ENCODE data around the gene PCDH11X. TPM values are rescaled to one million over a fixed set of nuclear protein-coding genes. Genes with fewer than 3 reads are reported as not detected.
"Not testable (repeated sequence)": the region's sequence is repeated elsewhere in the genome, so short reads cannot be mapped to it uniquely, and the experiment has no call there.

The PCDH11X gene, protein sequence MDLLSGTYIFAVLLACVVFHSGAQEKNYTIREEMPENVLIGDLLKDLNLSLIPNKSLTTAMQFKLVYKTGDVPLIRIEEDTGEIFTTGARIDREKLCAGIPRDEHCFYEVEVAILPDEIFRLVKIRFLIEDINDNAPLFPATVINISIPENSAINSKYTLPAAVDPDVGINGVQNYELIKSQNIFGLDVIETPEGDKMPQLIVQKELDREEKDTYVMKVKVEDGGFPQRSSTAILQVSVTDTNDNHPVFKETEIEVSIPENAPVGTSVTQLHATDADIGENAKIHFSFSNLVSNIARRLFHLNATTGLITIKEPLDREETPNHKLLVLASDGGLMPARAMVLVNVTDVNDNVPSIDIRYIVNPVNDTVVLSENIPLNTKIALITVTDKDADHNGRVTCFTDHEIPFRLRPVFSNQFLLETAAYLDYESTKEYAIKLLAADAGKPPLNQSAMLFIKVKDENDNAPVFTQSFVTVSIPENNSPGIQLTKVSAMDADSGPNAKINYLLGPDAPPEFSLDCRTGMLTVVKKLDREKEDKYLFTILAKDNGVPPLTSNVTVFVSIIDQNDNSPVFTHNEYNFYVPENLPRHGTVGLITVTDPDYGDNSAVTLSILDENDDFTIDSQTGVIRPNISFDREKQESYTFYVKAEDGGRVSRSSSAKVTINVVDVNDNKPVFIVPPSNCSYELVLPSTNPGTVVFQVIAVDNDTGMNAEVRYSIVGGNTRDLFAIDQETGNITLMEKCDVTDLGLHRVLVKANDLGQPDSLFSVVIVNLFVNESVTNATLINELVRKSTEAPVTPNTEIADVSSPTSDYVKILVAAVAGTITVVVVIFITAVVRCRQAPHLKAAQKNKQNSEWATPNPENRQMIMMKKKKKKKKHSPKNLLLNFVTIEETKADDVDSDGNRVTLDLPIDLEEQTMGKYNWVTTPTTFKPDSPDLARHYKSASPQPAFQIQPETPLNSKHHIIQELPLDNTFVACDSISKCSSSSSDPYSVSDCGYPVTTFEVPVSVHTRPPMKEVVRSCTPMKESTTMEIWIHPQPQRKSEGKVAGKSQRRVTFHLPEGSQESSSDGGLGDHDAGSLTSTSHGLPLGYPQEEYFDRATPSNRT (N-terminal part only)
- total RNA-seq, result 9.8 to 13.5 TPM (median 12.5 TPM) in 3 replicates

DNA sequence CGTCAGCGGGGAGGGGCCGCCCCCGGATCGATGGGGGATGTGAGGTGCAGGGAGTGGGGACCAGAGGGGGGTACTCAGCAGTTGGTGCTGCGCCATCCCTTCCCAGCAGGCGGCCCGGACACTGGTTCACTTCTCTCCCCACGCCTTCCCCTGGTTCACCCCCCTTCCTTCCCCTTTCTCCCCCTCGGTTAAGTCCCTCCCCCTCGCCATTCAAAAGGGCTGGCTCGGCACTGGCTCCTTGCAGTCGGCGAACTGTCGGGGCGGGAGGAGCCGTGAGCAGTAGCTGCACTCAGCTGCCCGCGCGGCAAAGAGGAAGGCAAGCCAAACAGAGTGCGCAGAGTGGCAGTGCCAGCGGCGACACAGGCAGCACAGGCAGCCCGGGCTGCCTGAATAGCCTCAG, at the start of gene PCDH11X:
Gene PCDH11X, plus strand, starts transcription at position 241 of the 400 bp plus-strand sequence. CDS start 56,130 bp downstream, outside the sequence.
- H3K9me3 Mint-ChIP-seq, H3K36me3 Mint-ChIP-seq, H3K27ac Mint-ChIP-seq: not testable (repeated sequence)
- Mint-ChIP-seq H3K4me3 (peak within 1 kb of the TSS; percentile 80), H3K4me1 (peaks cover 16% of the 10 kb centered on the region), H3K27me3 (ENCODE audit: low read depth) (peaks cover 32% of the 10 kb centered on the region)
- DNase-seq (ENCODE audit: low spot score in 2 of 2, unreplicated experiment in 2 of 2), result peak; percentile 29 to 72

DNA sequence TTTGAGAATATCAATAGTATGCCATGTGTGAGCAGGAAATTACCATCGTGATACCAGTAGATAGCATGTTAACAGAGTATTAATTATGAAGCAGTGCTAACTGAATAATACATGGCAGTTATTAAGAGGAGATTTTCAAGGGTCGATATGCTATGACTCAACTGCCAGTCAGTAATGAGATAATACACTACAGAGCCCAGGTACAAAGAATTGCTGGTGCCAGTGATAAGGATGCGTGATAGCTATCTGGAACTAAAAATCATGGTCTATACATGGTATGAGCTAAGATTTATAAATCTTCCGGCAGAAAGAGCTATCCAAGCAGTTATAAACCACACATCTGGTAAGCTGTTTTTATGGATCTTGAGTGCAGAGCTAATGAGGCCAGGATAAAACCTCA, 31.7 kb upstream of the PCDH11X start:
- H3K36me3 Mint-ChIP-seq; H3K27me3 Mint-ChIP-seq (ENCODE audit: low read depth); H3K4me3 Mint-ChIP-seq; H3K4me1 Mint-ChIP-seq; H3K27ac Mint-ChIP-seq; DNase-seq (ENCODE audit: low spot score in 2 of 2, unreplicated experiment in 2 of 2); H3K9me3 Mint-ChIP-seq: not testable (repeated sequence)

DNA sequence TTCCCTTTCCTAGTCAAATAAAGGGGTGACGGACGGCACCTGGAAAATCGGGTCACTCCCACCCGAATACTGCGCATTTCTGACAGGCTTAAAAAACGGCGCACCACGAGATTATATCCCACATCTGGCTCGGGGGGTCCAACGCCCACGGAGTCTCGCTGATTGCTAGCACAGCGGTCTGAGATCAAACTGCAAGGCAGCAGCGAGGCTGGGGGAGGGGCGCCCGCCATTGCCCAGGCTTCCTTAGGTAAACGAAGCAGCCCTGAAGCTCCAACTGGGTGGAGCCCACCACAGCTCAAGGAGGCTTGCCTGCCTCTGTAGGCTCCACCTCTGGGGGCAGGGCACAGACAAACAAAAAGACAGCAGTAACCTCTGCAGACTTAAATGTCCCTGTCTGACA, 26.2 kb upstream of the PCDH11X start:
- not testable (repeated sequence) for H3K27me3 Mint-ChIP-seq (ENCODE audit: low read depth); H3K36me3 Mint-ChIP-seq; H3K4me3 Mint-ChIP-seq; H3K27ac Mint-ChIP-seq; H3K9me3 Mint-ChIP-seq; DNase-seq (ENCODE audit: low spot score in 2 of 2, unreplicated experiment in 2 of 2); H3K4me1 Mint-ChIP-seq

DNA sequence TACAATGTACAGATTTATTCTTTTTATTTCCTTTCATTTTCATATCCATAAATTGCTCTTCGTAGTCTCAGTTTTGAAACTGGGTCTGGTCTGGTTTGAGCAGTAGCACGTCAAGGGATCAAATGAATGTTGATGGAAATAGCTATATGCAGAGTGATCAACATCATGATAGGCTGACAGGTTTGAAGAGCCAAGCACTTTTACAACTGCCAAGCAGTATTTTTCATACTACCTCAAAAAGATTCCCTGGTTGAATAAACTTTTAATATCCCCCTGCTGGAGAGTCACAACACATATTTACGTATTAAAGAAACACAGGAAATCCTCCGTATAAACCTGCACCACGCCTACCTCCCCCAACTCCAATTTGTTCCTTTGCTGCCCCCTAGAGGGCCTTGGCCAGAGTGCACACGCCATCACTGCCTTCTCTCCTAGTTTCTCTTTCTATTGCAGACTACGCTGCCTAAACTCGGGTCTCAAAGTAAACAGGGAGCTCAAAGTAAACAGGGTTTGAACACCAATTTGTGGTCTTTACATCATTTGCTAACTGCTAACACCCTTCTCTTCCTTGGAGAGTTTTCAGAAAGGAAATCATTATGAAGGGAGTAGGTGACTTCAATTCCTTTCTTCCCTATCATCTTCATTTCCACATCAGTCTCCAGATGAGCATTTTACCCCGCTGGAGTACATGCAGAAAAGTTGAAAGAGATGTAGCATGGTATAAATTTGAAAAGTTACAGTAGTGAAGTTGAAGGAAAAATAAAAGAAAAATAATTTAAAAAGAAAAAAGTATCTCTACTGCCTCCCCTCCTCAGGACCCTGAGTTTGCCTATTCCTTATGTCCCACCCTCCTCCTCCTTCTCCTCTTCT, 8.3 kb upstream of the PCDH11X start:
- peak overlapping the region; percentile 58 for H3K4me3 Mint-ChIP-seq
- not testable (repeated sequence) for H3K36me3 Mint-ChIP-seq; H3K27ac Mint-ChIP-seq; H3K27me3 Mint-ChIP-seq (ENCODE audit: low read depth); H3K4me1 Mint-ChIP-seq; DNase-seq (ENCODE audit: low spot score in 2 of 2, unreplicated experiment in 2 of 2); H3K9me3 Mint-ChIP-seq
- TF ChIP-seq, protein P1, sequence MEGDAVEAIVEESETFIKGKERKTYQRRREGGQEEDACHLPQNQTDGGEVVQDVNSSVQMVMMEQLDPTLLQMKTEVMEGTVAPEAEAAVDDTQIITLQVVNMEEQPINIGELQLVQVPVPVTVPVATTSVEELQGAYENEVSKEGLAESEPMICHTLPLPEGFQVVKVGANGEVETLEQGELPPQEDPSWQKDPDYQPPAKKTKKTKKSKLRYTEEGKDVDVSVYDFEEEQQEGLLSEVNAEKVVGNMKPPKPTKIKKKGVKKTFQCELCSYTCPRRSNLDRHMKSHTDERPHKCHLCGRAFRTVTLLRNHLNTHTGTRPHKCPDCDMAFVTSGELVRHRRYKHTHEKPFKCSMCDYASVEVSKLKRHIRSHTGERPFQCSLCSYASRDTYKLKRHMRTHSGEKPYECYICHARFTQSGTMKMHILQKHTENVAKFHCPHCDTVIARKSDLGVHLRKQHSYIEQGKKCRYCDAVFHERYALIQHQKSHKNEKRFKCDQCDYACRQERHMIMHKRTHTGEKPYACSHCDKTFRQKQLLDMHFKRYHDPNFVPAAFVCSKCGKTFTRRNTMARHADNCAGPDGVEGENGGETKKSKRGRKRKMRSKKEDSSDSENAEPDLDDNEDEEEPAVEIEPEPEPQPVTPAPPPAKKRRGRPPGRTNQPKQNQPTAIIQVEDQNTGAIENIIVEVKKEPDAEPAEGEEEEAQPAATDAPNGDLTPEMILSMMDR (IDR thresholded peaks at IDR 0.05; ENCODE audit: unreplicated experiment), result peak; percentile 58

DNA sequence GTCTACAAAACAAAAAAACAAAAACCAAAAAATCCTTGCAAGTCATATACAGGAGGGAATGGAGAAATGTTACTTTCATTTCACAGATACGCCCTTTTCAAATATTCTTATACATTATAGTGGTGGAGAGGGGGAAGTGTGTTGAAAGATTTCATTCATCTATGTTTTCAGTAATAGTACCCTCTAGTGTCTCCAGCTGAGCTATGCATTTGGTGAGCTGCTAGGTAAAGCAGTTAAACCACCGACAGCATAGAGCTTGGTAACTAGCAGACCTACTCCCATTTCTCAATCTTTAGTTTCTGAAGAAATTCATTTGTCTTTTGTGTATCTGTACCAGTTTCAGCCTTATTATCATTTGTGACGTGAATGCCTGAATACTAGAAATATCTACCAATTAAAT, 5.2 kb upstream of the PCDH11X start:
- not testable (repeated sequence) for H3K4me1 Mint-ChIP-seq; H3K9me3 Mint-ChIP-seq; H3K27ac Mint-ChIP-seq; DNase-seq (ENCODE audit: low spot score in 2 of 2, unreplicated experiment in 2 of 2); H3K4me3 Mint-ChIP-seq; H3K36me3 Mint-ChIP-seq
- H3K27me3 Mint-ChIP-seq (ENCODE audit: low read depth), result peaks cover 17% of the 10 kb centered on the region

DNA sequence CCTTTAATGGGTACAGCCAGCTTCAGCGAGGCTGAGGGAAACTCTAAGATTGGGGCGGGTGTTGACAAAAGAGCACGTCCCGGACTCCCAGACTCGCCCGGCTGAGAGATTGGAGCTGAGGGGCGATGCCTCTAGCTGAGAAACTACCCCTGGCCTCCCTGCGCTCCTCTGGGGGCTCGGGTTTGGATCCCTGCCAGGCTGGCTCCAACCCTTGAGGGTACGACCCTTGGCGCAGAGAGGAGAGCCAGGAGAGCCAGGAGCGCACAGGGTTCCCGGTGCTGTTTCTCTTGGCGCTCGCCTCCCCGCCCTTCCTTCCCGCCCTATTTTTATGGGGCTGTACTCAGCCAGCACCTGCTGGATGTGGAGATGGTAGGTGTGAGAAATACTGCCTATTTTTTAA, 833 bp downstream of the PCDH11X start:
- DNase-seq (ENCODE audit: low spot score in 2 of 2, unreplicated experiment in 2 of 2), result peak in 1 of 2 experiments; percentile 37
- H3K27ac Mint-ChIP-seq, H3K9me3 Mint-ChIP-seq, H3K36me3 Mint-ChIP-seq: not testable (repeated sequence)
- Mint-ChIP-seq H3K27me3 (ENCODE audit: low read depth) (peaks cover 35% of the 10 kb centered on the region), H3K4me1 (peaks cover 16% of the 10 kb centered on the region), H3K4me3 (peak overlapping the region; percentile 80)

DNA sequence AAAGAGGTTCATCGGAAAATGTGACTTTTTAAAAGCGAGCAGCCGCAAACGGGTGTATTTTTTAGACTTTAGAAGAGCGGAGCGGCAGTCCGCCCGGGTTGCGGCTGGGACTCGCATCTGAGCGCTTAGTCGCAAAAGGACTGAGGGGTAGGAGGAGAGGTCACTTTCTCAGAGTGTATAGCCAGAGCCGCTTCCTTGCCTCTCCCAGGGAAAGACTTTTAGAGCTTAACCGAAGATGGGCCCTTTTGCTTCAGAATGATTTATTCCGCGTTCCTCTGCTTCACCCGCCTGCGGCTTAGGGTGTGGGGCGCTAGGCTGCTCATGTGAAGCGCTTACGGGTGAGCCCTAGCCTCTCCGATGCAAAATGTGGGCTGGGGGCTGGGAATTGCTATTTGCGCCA, 1.5 kb downstream of the PCDH11X start:
- H3K36me3 Mint-ChIP-seq, H3K9me3 Mint-ChIP-seq: not testable (repeated sequence)
- peak in 1 of 2 experiments; percentile 38 for DNase-seq (ENCODE audit: low spot score in 2 of 2, unreplicated experiment in 2 of 2)
- Mint-ChIP-seq H3K4me1 (peaks cover 16% of the 10 kb centered on the region), H3K27me3 (ENCODE audit: low read depth) (peaks cover 37% of the 10 kb centered on the region), H3K27ac (peak overlapping the region; percentile 21), H3K4me3 (peak overlapping the region; percentile 80)

DNA sequence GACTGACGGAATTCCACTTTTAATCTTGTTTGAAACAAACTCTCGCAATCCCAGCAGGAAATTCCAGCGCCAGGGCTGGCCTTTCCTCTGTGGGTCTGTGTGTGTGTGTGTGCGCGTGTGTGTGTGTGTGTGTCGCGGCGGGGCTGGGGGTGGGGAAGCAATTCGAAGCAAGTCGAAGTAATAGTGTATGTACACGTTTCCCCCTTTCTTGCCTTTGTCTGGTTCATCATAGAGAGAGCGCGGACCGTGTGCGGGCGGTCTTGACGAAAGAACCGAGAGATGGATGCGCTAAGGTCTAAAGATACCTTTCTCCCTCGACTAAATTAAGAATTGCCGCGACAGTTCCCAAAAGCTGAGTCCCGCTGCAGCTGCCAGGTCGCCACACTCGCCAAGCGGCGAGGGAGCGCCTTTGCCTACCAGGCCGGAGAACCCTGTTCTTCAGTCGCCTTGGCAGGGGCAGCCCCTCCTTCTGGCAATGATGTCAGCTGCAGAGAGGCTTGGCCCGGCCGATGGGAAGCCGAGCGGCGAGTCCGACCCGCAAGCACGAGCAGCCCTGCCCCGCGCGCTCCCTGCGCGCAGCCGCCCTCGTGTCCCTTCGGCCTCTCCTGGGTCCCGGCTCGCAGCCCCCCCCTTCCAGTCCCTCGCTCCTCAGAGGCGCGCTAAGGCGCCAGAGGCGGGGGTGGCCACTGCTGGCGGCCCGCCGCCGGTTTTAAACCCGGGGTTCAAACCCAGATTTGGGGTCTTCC, 2.6 kb downstream of the PCDH11X start:
- Mint-ChIP-seq H3K27me3 (ENCODE audit: low read depth) (peaks cover 32% of the 10 kb centered on the region), H3K27ac (peak overlapping the region; percentile 83), H3K4me1 (peaks cover 16% of the 10 kb centered on the region), H3K4me3 (peak overlapping the region; percentile 80)
- H3K9me3 Mint-ChIP-seq, H3K36me3 Mint-ChIP-seq: not testable (repeated sequence)
- peak in 1 of 2 experiments; percentile 42 for DNase-seq (ENCODE audit: low spot score in 2 of 2, unreplicated experiment in 2 of 2)

DNA sequence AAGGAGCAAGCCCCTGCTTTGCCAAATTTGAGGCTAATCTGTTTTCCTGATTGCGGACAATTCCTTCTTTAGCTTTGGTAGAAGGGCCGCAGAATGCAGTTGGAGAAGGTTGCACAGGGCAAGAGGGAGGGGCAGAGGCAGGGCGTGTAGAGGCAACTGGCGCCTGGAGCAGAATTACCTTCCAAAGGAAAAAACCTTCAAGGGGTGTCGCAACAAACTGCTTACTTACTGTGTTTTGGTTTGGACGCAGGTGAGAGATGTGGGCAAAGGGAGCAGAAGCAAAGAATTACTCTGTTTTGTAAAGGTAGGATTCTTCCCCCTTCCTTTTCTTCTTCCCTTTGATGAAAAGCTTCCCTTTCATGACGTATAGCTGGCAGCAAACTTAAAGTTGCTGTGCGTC, 3.6 kb downstream of the PCDH11X start:
- not testable (repeated sequence) for DNase-seq (ENCODE audit: low spot score in 2 of 2, unreplicated experiment in 2 of 2); H3K9me3 Mint-ChIP-seq; H3K36me3 Mint-ChIP-seq
- Mint-ChIP-seq H3K27ac (peak overlapping the region; percentile 64), H3K4me3 (peak overlapping the region; percentile 80), H3K27me3 (ENCODE audit: low read depth) (peaks cover 24% of the 10 kb centered on the region), H3K4me1 (peaks cover 16% of the 10 kb centered on the region)

DNA sequence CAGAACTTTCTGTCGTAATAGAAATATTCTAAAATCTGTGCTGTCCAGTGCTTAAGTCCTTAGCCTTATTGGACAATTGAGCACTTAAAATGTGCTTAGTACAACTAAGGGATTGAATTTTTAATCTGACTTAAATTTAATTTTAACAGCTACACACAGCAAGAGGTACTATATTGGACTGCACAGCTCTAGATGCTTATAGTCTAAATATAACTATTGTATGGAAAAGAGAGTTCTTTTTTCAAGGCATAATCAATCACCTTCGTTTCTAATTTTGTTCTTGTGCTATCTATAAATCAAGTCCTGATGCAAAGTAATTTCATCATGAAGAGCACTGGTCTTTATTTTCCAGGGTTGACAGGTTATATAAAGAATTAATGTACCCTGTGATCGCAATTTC, 38.4 kb downstream of the PCDH11X start:
- H3K9me3 Mint-ChIP-seq; H3K27me3 Mint-ChIP-seq (ENCODE audit: low read depth); H3K27ac Mint-ChIP-seq; H3K4me3 Mint-ChIP-seq; H3K36me3 Mint-ChIP-seq; DNase-seq (ENCODE audit: low spot score in 2 of 2, unreplicated experiment in 2 of 2); H3K4me1 Mint-ChIP-seq: not testable (repeated sequence)

DNA sequence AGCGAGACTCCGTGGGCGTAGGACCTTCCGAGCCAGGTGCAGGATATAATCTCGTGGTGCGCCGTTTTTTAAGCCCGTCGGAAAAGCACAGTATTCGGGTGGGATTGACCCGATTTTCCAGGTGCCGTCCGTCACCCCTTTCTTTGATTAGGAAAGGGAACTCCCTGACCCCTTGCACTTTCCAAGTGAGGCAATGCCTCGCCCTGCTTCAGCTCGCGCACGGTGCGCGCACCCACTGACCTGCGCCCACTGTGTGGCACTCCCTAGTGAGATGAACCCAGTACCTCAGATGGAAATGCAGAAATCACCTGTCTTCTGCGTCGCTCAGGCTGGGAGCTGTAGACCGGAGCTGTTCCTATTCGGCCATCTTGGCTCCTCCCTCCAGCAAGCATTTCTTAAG, 46.1 kb downstream of the PCDH11X start:
- H3K36me3 Mint-ChIP-seq; H3K9me3 Mint-ChIP-seq; H3K4me1 Mint-ChIP-seq; H3K27me3 Mint-ChIP-seq (ENCODE audit: low read depth); H3K4me3 Mint-ChIP-seq; DNase-seq (ENCODE audit: low spot score in 2 of 2, unreplicated experiment in 2 of 2); H3K27ac Mint-ChIP-seq: not testable (repeated sequence)
